ENCODE data around the gene OMD. TPM values are rescaled to one million over a fixed set of nuclear protein-coding genes. Genes with fewer than 3 reads are reported as not detected.

The OMD gene
- 17.1 TPM for total RNA-seq (ENCODE audit: insufficient read depth, low replicate concordance)

DNA sequence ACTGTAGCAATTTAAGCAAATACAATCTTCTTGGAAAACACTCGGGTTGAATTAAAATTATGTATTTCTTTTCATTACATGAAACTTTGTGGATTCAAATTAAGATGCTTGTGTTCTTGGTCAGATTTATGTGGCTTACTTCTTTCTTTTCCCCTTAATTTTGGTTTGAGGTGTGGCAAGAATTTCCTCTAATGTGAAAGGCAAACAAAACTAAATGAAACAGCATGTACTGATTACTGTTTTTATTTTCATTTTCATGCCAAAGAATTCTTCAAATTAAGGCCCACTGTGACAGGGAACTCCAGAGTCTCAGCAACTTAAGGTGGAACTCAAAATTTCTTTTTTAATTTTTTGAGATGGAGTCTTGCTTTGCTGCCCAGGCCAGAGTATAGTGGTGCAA, at the start of gene OMD:
TSS of gene OMD (minus strand) at position 132 of the 400 bp plus-strand sequence. CDS start 6,913 bp downstream, outside the sequence.
- DNase-seq (ENCODE audit: low spot score): no peak

GRCh38 chr9:92468206-92468605, 43.9 kb upstream of the OMD start:
- DNase-seq (ENCODE audit: low spot score): no peak

GRCh38 chr9:92467511-92467910, 43.2 kb upstream of the OMD start:
- no peak for DNase-seq (ENCODE audit: low spot score)

DNA sequence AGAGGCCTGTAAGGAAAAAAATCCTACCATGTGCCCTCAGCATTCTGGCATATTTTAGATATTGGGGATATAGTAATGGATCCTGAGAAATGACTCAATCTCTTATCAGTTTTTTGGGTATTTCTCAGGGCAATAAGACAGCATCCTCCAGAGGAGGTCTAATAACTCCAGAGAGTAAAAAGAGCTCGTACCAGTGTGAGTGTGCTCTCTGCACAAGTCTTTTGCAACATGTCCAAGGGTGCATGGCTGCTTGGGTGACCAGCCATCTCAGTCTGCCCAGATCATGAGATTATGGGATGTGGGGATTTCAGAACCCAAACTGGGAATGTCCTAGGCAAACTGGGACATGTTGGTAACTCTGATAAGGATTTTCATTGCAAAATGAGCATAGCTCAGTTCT, 42.8 kb upstream of the OMD start:
- DNase-seq (ENCODE audit: low spot score): no peak

DNA sequence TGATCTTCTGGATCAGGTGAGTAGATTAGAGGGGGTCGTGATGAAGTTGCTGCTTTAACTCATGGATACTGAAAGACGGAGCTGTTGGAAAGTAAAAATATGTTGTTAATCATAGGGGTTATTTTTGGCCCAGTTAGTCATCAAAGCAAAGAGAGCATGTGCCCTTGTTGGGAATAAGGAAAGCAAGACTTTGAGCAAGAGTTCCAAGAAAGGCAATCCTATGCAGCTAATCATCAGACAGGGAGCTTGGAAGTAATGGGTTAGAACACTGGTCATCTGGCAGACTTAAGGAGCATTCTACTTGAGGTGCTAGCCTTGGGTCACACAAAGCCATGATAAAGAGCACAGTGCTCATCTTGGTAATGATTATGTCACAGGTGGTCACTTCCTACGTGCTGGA, 39.7 kb upstream of the OMD start:
- DNase-seq (ENCODE audit: low spot score): peak; percentile 60

DNA sequence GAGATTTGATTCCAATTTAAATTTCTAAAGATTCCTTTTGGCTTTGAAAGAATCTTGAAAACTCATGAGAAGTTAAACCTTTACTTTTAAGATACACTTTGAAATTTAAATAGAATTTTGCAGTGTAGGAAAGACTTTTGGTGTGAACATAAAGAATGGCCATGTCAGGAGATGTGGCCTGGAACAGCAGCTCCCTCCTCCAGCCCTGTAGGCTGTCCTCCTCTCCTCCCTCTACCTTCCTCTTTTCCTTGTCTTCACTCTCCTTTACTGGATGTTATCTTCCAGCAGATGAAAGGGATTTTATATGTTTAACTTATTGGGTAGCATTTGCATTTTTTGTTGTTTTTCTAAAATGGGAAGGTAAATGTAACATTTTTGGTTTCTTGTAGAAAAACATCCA, 39.1 kb upstream of the OMD start:
- DNase-seq (ENCODE audit: low spot score): no peak

GRCh38 chr9:92457576-92457975, 33.3 kb upstream of the OMD start:
- no peak for DNase-seq (ENCODE audit: low spot score)

DNA sequence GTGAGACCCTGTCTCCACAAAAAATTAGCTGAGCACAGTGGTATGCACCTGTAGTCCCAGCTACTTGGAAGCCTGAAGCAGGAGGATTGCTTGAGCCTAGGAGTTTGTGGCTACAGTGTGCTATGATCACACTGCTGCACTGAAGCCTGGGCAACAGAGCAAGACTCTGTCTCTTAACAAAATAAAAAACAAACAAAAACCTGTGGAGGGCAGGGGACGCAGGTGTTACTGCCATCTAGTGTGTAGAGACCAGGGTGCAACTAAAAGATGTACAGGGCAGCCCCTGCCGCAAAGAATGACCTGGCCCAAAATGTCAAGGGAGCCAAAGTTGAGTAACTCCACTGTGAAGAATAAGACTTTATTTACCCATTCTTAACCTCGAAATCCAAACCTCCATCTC, 30.9 kb upstream of the OMD start:
- DNase-seq (ENCODE audit: low spot score): no peak

GRCh38 chr9:92446536-92446935, 22.3 kb upstream of the OMD start:
- DNase-seq (ENCODE audit: low spot score): no peak

DNA sequence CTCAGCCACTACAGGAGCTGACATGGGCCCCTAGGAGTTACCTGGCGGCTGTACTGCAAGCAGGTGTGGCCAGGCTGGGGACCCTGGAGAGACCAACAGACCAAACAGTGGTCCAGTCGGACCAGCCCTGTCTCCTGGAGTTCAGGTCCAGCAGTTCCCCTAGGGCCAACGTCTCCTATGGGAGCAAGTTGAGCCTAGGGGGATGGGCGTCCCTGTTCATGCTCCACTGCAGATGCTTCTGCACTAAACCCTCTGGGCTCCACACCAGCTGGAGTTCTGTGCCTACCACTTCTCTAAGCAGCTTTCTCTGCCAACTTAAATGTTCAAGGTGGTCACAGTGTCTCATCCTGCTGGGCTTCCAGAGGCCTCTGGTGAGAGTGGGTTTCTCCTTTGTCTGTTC, 20.6 kb upstream of the OMD start:
- DNase-seq (ENCODE audit: low spot score): no peak

GRCh38 chr9:92440751-92441046, 16.4 kb upstream of the OMD start:
- DNase-seq (ENCODE audit: low spot score): no peak

- DNase-seq (ENCODE audit: low spot score): no peak
Observed at GRCh38 chr9:92439921-92440750, 15.9 kb upstream of the OMD start.

GRCh38 chr9:92438900-92439526, 14.7 kb upstream of the OMD start:
- DNase-seq (ENCODE audit: low spot score): peak; percentile 43

DNA sequence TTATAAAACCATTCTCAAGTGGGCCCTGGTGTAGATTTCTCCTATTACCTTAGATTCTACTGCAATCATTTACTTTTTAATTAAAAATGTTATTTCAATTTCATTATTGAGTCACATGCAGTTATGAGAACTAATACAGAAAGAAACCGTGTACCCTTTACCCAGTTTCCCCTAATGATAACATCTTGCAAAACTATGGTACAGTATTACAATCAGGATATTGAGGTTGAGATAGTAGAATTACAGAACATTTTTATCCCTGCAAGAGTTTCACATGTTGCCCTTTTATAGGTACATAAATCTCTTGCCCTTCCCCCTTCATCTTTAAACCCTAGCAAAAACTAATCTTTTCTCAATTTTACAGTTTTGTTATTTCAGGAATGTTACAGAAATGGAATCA, 11.0 kb upstream of the OMD start:
- no peak for DNase-seq (ENCODE audit: low spot score)

GRCh38 chr9:92432972-92433548, 8.8 kb upstream of the OMD start:
- DNase-seq (ENCODE audit: low spot score): no peak

GRCh38 chr9:92432350-92432749, 8.1 kb upstream of the OMD start:
- DNase-seq (ENCODE audit: low spot score): no peak

DNA sequence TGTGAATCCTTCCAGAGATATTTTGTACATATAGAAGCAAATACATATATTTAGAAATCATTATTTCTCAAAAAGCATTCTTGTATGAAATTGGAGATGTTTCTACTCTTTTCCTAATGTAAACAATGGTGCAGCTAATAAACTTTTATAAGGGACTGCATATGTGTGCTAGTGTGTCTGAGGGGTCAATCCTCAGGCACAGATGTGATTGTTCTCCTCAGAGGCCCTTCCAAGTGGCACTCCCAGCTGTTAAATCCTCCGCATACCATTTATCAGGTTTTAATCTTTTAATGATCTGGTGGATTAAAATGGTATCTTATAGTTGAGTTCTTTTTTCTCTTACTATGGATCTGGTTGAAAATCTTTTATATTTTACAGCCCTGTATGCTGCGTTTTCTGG, 5.6 kb upstream of the OMD start:
- DNase-seq (ENCODE audit: low spot score): no peak

DNA sequence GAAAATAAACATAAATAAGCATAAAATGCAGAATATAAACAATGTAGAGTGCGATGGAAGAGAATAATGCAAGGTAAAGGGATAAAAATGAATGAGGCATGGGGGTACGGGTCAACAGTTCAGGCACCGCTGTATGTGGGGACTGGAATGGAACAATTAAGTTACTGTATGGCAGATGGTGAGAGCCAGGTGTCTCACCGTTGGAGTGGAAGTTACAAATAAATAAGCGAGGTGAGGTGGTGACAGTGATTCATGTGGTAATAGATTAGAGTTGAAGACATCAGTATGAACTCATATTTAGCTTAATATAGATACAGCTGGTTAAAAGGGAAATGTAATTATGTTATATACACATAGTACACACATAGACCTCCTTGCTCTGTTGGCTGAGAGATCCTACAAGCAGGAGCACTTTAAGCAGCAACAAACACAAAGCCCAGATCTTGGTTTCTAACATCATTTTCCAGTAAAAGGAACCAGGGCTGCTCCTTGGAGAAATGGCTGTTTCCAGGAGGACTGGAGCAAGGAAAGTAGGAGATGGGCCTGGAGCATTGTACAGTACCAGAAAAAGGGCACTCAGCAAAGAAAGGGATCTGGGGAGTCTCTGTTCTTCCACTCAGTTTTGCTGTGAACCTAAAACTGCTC, 2.4 kb upstream of the OMD start:
- DNase-seq (ENCODE audit: low spot score): no peak

GRCh38 chr9:92425474-92425873, 1.2 kb upstream of the OMD start:
- peak; percentile 90 for DNase-seq (ENCODE audit: low spot score)

- DNase-seq (ENCODE audit: low spot score): no peak
Observed at GRCh38 chr9:92423612-92424011, 659 bp downstream of the OMD start.

- DNase-seq (ENCODE audit: low spot score): no peak
Observed at GRCh38 chr9:92422611-92423338, 1.5 kb downstream of the OMD start.

DNA sequence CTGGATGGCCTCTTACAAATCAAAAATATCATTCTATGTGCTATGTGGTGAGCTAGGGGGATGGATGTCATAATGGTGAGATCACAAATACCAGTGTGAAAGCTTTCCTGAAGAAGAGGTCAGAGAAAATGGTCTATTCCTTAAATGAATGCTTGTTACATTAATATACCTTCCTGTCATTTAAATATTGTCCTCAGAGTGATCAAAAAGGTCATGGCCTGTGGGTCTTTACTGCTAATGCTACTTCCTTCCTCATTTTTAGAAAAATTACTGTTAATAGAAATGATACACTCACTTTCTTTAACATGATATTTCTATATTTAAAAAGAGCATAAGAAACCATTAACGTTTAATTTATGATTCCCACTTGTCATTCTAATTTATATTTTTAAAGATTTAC, 9.7 kb downstream of the OMD start:
- no peak for DNase-seq (ENCODE audit: low spot score)
